ENCODE results near the gene IL18BP.

DNA sequence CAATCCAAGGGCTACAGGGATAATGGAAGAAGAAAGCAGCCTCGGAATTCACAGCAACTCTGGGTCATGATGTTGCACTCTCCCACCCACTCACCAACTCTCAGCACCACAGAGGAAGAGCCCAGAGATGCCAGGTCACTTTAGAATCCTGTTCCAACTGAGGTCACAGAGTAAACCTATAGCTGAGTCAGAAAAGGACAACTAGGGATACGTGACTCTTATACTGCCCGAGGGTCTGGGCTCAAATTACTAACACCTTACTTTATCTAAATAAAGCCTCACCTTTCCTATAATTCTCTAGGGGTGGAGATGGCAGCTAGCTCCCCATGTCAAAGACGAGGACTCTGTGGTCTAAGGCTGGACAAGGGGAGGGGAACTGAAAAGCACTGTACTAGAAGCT, 24.6 kb downstream of the IL18BP start:
- TF ChIP-seq CTCF (IDR thresholded peaks at IDR 0.05 in 2 of 3, conservative IDR thresholded peaks at IDR 0.05 in 1 of 3; ENCODE audit: control insufficient read depth in 2 of 3, extremely low read depth in 1 of 3, insufficient read depth in 1 of 3, low read depth in 3 of 3, low read length in 3 of 3) (no peak), MYC (IDR thresholded peaks at IDR 0.05; ENCODE audit: insufficient read depth, insufficient read length, insufficient replicate concordance, low read length, severe bottlenecking) (no peak), MXI1 (IDR thresholded peaks at IDR 0.05; ENCODE audit: low read depth, low read length) (no peak), STAT1 (conservative IDR thresholded peaks at IDR 0.05) (no peak)

Data from GM12878 (cell line).